Liver (tissue), 9 donors: ENCODE data around the gene TMA16. TPM values are rescaled to one million over a fixed set of nuclear protein-coding genes. Genes with fewer than 3 reads are reported as not detected.

Experiments
- DNase-seq: peaks from one replicate; pipeline ENCODE4 v3.0.0-alpha.2; 2017; ENCODE audit warnings: low spot score
- H3K27ac ChIP-seq, 2 donors: one replicate each; pipeline ENCODE4 v1.7.0; 2013; ENCODE audit warnings: inconsistent platforms in 2 of 2, low read length in 2 of 2, control low read depth in 1 of 2, low read depth in 1 of 2, mild to moderate bottlenecking in 1 of 2
- H3K27me3 ChIP-seq, 4 donors: one replicate each; pipeline versions ENCODE4 v1.6.1 to v1.7.0; 2013; ENCODE audit warnings: low read length in 3 of 4, inconsistent platforms in 1 of 4, mild to moderate bottlenecking in 1 of 4, moderate library complexity in 1 of 4; ENCODE audit not compliant: control insufficient read depth in 4 of 4, insufficient read depth in 4 of 4
- H3K36me3 ChIP-seq, 4 donors: one replicate each; pipeline versions ENCODE4 v1.6.1 to v1.7.0; 2013; ENCODE audit warnings: low read length in 3 of 4, mild to moderate bottlenecking in 3 of 4, low read depth in 1 of 4, moderate library complexity in 1 of 4; ENCODE audit not compliant: control insufficient read depth in 4 of 4, insufficient read depth in 3 of 4
- H3K4me1 ChIP-seq, 4 donors: one replicate each; pipeline versions ENCODE4 v1.6.1 to v1.7.0; 2013; ENCODE audit warnings: low read length in 3 of 4, mild to moderate bottlenecking in 3 of 4, moderate library complexity in 1 of 4; ENCODE audit not compliant: control insufficient read depth in 4 of 4, insufficient read depth in 4 of 4
- H3K4me3 ChIP-seq, 3 donors: one replicate each; pipeline versions ENCODE4 v1.6.1 to v1.7.0; 2013; ENCODE audit warnings: low read length in 3 of 3, control low read depth in 1 of 3, low read depth in 1 of 3, mild to moderate bottlenecking in 1 of 3
- H3K9ac ChIP-seq, 2 donors: one replicate each; pipeline ENCODE4 v1.7.0; 2013; ENCODE audit warnings: low read length in 2 of 2, mild to moderate bottlenecking in 2 of 2, moderate library complexity in 2 of 2, control low read depth in 1 of 2, low read depth in 1 of 2
- H3K9me3 ChIP-seq, 4 donors: one replicate each; pipeline versions ENCODE4 v1.6.1 to v1.7.0; 2013; ENCODE audit warnings: low read length in 3 of 4; ENCODE audit not compliant: control insufficient read depth in 4 of 4
- ATF3 ChIP-seq: IDR thresholded peaks from 2 replicates; pipeline ENCODE4 v1.6.1; 2016; ENCODE audit warnings: antibody characterized with exemption
- CTCF ChIP-seq: fragments of 150-350 bp; IDR thresholded peaks from 2 replicates; pipeline ENCODE4 v1.5.1; 2017; ENCODE audit warnings: improper control_type of control experiment, low read depth, low read length; ENCODE audit not compliant: missing input control
- EGR1 ChIP-seq, 2 donors: IDR thresholded peaks; 2 replicates each; pipeline ENCODE4 v1.6.1; 2016 to 2018; ENCODE audit warnings: antibody characterized with exemption in 2 of 2, low read depth in 2 of 2
- FOXA1 ChIP-seq: IDR thresholded peaks from 2 replicates; pipeline ENCODE4 v1.6.1; 2016; ENCODE audit warnings: antibody characterized with exemption
- FOXA2 ChIP-seq: IDR thresholded peaks from 2 replicates; pipeline ENCODE4 v1.6.1; 2016; ENCODE audit warnings: antibody characterized with exemption
- GABPA ChIP-seq, 2 donors: IDR thresholded peaks in 1 of 2; conservative IDR thresholded peaks in 1 of 2; 2 replicates each; pipeline ENCODE4 v1.6.1; 2016; ENCODE audit warnings: antibody characterized with exemption in 2 of 2, mild to moderate bottlenecking in 1 of 2, moderate library complexity in 1 of 2
- HNF4A ChIP-seq, 2 donors: conservative IDR thresholded peaks; 2 replicates each; pipeline ENCODE4 v1.6.1; 2016; ENCODE audit warnings: antibody characterized with exemption in 2 of 2, mild to moderate bottlenecking in 2 of 2
- HNF4G ChIP-seq: IDR thresholded peaks from 2 replicates; pipeline ENCODE4 v1.6.1; 2016; ENCODE audit warnings: antibody characterized with exemption
- JUND ChIP-seq, 2 donors: IDR thresholded peaks; 2 replicates each; pipeline ENCODE4 v1.6.1; 2016; ENCODE audit warnings: antibody characterized with exemption in 2 of 2
- MAX ChIP-seq: IDR thresholded peaks from 2 replicates; pipeline ENCODE4 v1.6.1; 2016; ENCODE audit warnings: antibody characterized with exemption
- NR2F2 ChIP-seq: IDR thresholded peaks from 2 replicates; pipeline ENCODE4 v1.6.1; 2016; ENCODE audit warnings: antibody characterized with exemption
- RAD21 ChIP-seq, 2 donors: IDR thresholded peaks; 2 replicates each; pipeline ENCODE4 v1.6.1; 2016; ENCODE audit warnings: antibody characterized with exemption in 2 of 2, mild to moderate bottlenecking in 2 of 2
- REST ChIP-seq: IDR thresholded peaks from 2 replicates; pipeline ENCODE4 v1.6.1; 2016; ENCODE audit warnings: antibody characterized with exemption, mild to moderate bottlenecking
- RXRA ChIP-seq, 2 donors: IDR thresholded peaks; 2 replicates each; pipeline ENCODE4 v1.6.1; 2017 to 2018; ENCODE audit warnings: antibody characterized with exemption in 2 of 2, mild to moderate bottlenecking in 1 of 2
- SP1 ChIP-seq: IDR thresholded peaks from 2 replicates; pipeline ENCODE4 v1.6.1; 2018; ENCODE audit warnings: antibody characterized with exemption, mild to moderate bottlenecking
- TAF1 ChIP-seq: conservative IDR thresholded peaks from 2 replicates; pipeline ENCODE4 v1.6.1; 2016; ENCODE audit warnings: antibody characterized with exemption, mild to moderate bottlenecking
- YY1 ChIP-seq: IDR thresholded peaks from 2 replicates; pipeline ENCODE4 v1.6.1; 2016; ENCODE audit warnings: antibody characterized with exemption, mild to moderate bottlenecking
- ZBTB33 ChIP-seq: IDR thresholded peaks from 2 replicates; pipeline ENCODE4 v1.6.1; 2016; ENCODE audit warnings: antibody characterized with exemption
- WGBS: extraction: QIAGEN DNeasy Blood & Tissue Kit; methylation state at CpG from one replicate; pipeline ENCODE4 v1.1.7; 2013; 5-methylcytosine and 5-hydroxymethylcytosine counted together
- polyA plus RNA-seq, 2 donors: library from polyadenylated mRNA; stranded (reverse) in 1 of 2; unstranded in 1 of 2; fragments of 200-250 nt in 1 of 2; fragments of >200 nt in 1 of 2; fragmentation: Nextera tagmentation in 1 of 2; extraction: Ambion mirVana in 1 of 2; gene quantifications; one replicate each; pipeline versions ENCODE4 v1.2.1 to v1.2.3, GENCODE V29; 2013 to 2015
- total RNA-seq, 2 donors: library from RNA; depleted of rRNA; stranded (reverse); fragments of >200 nt; gene quantifications; one replicate each; pipeline ENCODE4 v1.2.3, GENCODE V29; 2014
- donor health status: healthy.
- donor health status: healthy.
- donor health status: healthy.
- donor health status: healthy.
- donor health status: healthy.

TMA16 gene
- total and polyA plus RNA-seq, 4 donors, result 7.5 to 11.1 (median 9.6) TPM

GRCh38 chr4:163527172-163527571, 32.7 kb downstream of the TMA16 start:
- no peak for TF ChIP-seq ATF3
- no peak for TF ChIP-seq JUND (IDR thresholded peaks at IDR 0.05)
- TF ChIP-seq EGR1 (IDR thresholded peaks at IDR 0.05; ENCODE audit: low read depth in 2 of 2), result no peak
- no peak for TF ChIP-seq HNF4G
- TF ChIP-seq CTCF, result no peak
- TF ChIP-seq SP1, result no peak
- TF ChIP-seq HNF4A (conservative IDR thresholded peaks at IDR 0.05), result no peak
- TF ChIP-seq YY1, result no peak
- TF ChIP-seq GABPA (IDR thresholded peaks at IDR 0.05 in 1 of 2, conservative IDR thresholded peaks at IDR 0.05 in 1 of 2), result no peak
- no peak for TF ChIP-seq RXRA (IDR thresholded peaks at IDR 0.05)
- no peak for TF ChIP-seq NR2F2
- no peak for TF ChIP-seq MAX
- TF ChIP-seq TAF1, result no peak
- TF ChIP-seq ZBTB33, result no peak
- no peak for TF ChIP-seq REST
- TF ChIP-seq FOXA2, result no peak
- DNase-seq, result no peak
- Histone ChIP-seq H3K4me3 (no peak overlapping the region), H3K4me1 (no peaks in the 10 kb centered on the region), H3K27ac (no peak overlapping the region), H3K27me3 (no peaks in the 10 kb centered on the region), H3K36me3 (peaks cover 0 to 26% (median 18%) of the 10 kb centered on the region in 4 donors), H3K9ac (no peak overlapping the region), H3K9me3 (no peaks in the 10 kb centered on the region)
- WGBS, result 88% methylated on average over 2 of the region's 2 CpGs

- Histone ChIP-seq H3K27ac (no peak overlapping the region), H3K27me3 (no peaks in the 10 kb centered on the region), H3K36me3 (peaks cover 0 to 22% (median 12%) of the 10 kb centered on the region in 4 donors), H3K9ac (no peak overlapping the region), H3K9me3 (no peaks in the 10 kb centered on the region), H3K4me1 (no peaks in the 10 kb centered on the region), H3K4me3 (no peak overlapping the region)
- DNase-seq, result no peak
- WGBS, result 93% methylated on average over 4 of the region's 4 CpGs
- TF ChIP-seq REST, result no peak
- TF ChIP-seq MAX, result no peak
- no peak for TF ChIP-seq EGR1 (IDR thresholded peaks at IDR 0.05; ENCODE audit: low read depth in 2 of 2)
- no peak for TF ChIP-seq SP1
- no peak for TF ChIP-seq RAD21 (IDR thresholded peaks at IDR 0.05)
- no peak for TF ChIP-seq FOXA2
- no peak for TF ChIP-seq HNF4G
- TF ChIP-seq CTCF, result no peak
- TF ChIP-seq NR2F2, result no peak
- TF ChIP-seq TAF1, result no peak
- TF ChIP-seq JUND (IDR thresholded peaks at IDR 0.05), result no peak
- no peak for TF ChIP-seq FOXA1
- TF ChIP-seq RXRA (IDR thresholded peaks at IDR 0.05), result no peak
These were observed 34.2 kb downstream of the TMA16 start for GRCh38 chr4:163528653-163529052.
